H9 (cell line): ENCODE results near the gene CD93. TPM values are rescaled to one million over a fixed set of nuclear protein-coding genes. Genes with fewer than 3 reads are reported as not detected.

Source experiments
- DNase-seq: peaks from one replicate; pipeline ENCODE4 v3.0.0-alpha.2; 2017
- H2AFZ ChIP-seq: one replicate; pipeline ENCODE4 v1.6.1; 2013; ENCODE audit warnings: mild to moderate bottlenecking, low read length, control low read depth, moderate library complexity
- H2AK5ac ChIP-seq: 2 replicates; pipeline ENCODE4 v1.6.1; 2013; ENCODE audit warnings: low read length, control low read depth, mixed read lengths; ENCODE audit not compliant: insufficient read length
- H2BK120ac ChIP-seq: one replicate; pipeline ENCODE4 v1.6.1; 2013; ENCODE audit warnings: low read depth, mild to moderate bottlenecking, low read length, control low read depth, inconsistent platforms; ENCODE audit not compliant: poor library complexity, severe bottlenecking
- H2BK12ac ChIP-seq: 2 replicates; pipeline ENCODE4 v1.6.1; 2013; ENCODE audit warnings: low read length, control low read depth, mixed read lengths, low read depth; ENCODE audit not compliant: insufficient read length
- H2BK15ac ChIP-seq: 2 replicates; pipeline ENCODE4 v1.6.1; 2013; ENCODE audit warnings: low read depth, low read length, control low read depth
- H2BK20ac ChIP-seq: one replicate; pipeline ENCODE4 v1.6.1; 2013; ENCODE audit warnings: low read depth, mild to moderate bottlenecking, low read length, control low read depth, inconsistent platforms; ENCODE audit not compliant: poor library complexity, severe bottlenecking
- H2BK5ac ChIP-seq: 2 replicates; pipeline ENCODE4 v1.6.1; 2013; ENCODE audit warnings: low read length, control low read depth, mixed read lengths; ENCODE audit not compliant: insufficient read length
- H3K14ac ChIP-seq: 2 replicates; pipeline ENCODE4 v1.6.1; 2013; ENCODE audit warnings: low read length, control low read depth; ENCODE audit not compliant: insufficient read depth
- H3K18ac ChIP-seq: 2 replicates; pipeline ENCODE4 v1.6.1; 2013; ENCODE audit warnings: low read depth, mild to moderate bottlenecking, mixed read lengths, low read length, control low read depth; ENCODE audit not compliant: insufficient read length
- H3K23ac ChIP-seq: 2 replicates; pipeline ENCODE4 v1.6.1; 2013; ENCODE audit warnings: low read length, control low read depth, mixed read lengths, low read depth; ENCODE audit not compliant: insufficient read length
- H3K23me2 ChIP-seq: 2 replicates; pipeline ENCODE4 v1.6.1; 2013; ENCODE audit warnings: low read depth, mild to moderate bottlenecking, mixed read lengths, low read length, control low read depth; ENCODE audit not compliant: insufficient read length, poor library complexity, severe bottlenecking
- H3K27ac ChIP-seq: 2 replicates; pipeline ENCODE4 v1.5.1; 2013; ENCODE audit warnings: low read length, control low read depth, mixed read lengths, low read depth; ENCODE audit not compliant: insufficient read length
- H3K27me3 ChIP-seq: 2 replicates; pipeline ENCODE4 v1.6.1; 2013; ENCODE audit warnings: low read length, control low read depth, inconsistent platforms; ENCODE audit not compliant: insufficient read depth
- H3K4ac ChIP-seq: 2 replicates; pipeline ENCODE4 v1.6.1; 2013; ENCODE audit warnings: low read depth, mild to moderate bottlenecking, control low read depth, inconsistent platforms, low read length, moderate library complexity
- H3K4me1 ChIP-seq: 2 replicates; pipeline ENCODE4 v1.6.1; 2013; ENCODE audit warnings: low read length, control low read depth, inconsistent platforms; ENCODE audit not compliant: insufficient read depth
- H3K4me2 ChIP-seq: 2 replicates; pipeline ENCODE4 v1.6.1; 2013; ENCODE audit warnings: low read length, control low read depth, mixed read lengths; ENCODE audit not compliant: insufficient read length, insufficient read depth
- H3K56ac ChIP-seq: 2 replicates; pipeline ENCODE4 v1.6.1; 2013; ENCODE audit warnings: low read depth, mild to moderate bottlenecking, mixed read lengths, low read length, control low read depth; ENCODE audit not compliant: insufficient read length
- H3K79me1 ChIP-seq: 2 replicates; pipeline ENCODE4 v1.6.1; 2013; ENCODE audit warnings: low read depth, mild to moderate bottlenecking, moderate library complexity, low read length, control low read depth, inconsistent platforms; ENCODE audit not compliant: insufficient read depth, poor library complexity, severe bottlenecking
- H3K79me2 ChIP-seq: 2 replicates; pipeline ENCODE4 v1.6.1; 2013; ENCODE audit warnings: low read length, control low read depth, inconsistent platforms; ENCODE audit not compliant: insufficient read depth
- H3K9ac ChIP-seq: 2 replicates; pipeline ENCODE4 v1.6.1; 2013; ENCODE audit warnings: low read length, control low read depth, mixed read lengths; ENCODE audit not compliant: insufficient read length; ENCODE audit errors: extremely low read depth
- H3K9me3 ChIP-seq: one replicate; pipeline ENCODE4 v1.6.1; 2013; ENCODE audit warnings: low read depth, low read length, inconsistent platforms; ENCODE audit not compliant: control insufficient read depth
- H3T11ph ChIP-seq: one replicate; pipeline ENCODE4 v1.6.1; 2013; ENCODE audit warnings: mild to moderate bottlenecking, low read length, control low read depth, inconsistent platforms
- H4K20me1 ChIP-seq: one replicate; pipeline ENCODE4 v1.6.1; 2013; ENCODE audit not compliant: control insufficient read depth, insufficient read length, insufficient read depth
- H4K5ac ChIP-seq: 2 replicates; pipeline ENCODE4 v1.6.1; 2013; ENCODE audit warnings: low read depth, mild to moderate bottlenecking, mixed read lengths, low read length, control low read depth; ENCODE audit not compliant: insufficient read length
- H4K8ac ChIP-seq: replicated peaks from 2 replicates; pipeline ENCODE4 v1.6.1; 2013; ENCODE audit warnings: low read length, control low read depth, mixed read lengths, low read depth; ENCODE audit not compliant: insufficient read length
- H4K91ac ChIP-seq: 2 replicates; pipeline ENCODE4 v1.6.1; 2013; ENCODE audit warnings: low read depth, mild to moderate bottlenecking, moderate library complexity, mixed read lengths, low read length, control low read depth; ENCODE audit not compliant: insufficient read length
- H3K27ac Mint-ChIP-seq, 3 experiments: 2 replicates in 2 of 3; 3 replicates in 1 of 3; pipeline ENCODE4 v1.8.0; 2020 to 2021; ENCODE audit warnings: mixed read lengths in 3 of 3, mild to moderate bottlenecking in 1 of 3, moderate library complexity in 1 of 3
- H3K27me3 Mint-ChIP-seq: 2 replicates; pipeline ENCODE4 v1.8.0; 2021; ENCODE audit warnings: low read depth, mild to moderate bottlenecking, moderate library complexity, mixed read lengths
- H3K36me3 Mint-ChIP-seq, 3 experiments: 2 replicates in 2 of 3; 3 replicates in 1 of 3; pipeline ENCODE4 v1.8.0; 2020 to 2021; ENCODE audit warnings: low read depth in 3 of 3, mixed read lengths in 3 of 3; ENCODE audit not compliant: insufficient read depth in 1 of 3
- H3K4me1 Mint-ChIP-seq, 2 experiments: 2 replicates each; pipeline ENCODE4 v1.8.0; 2020; ENCODE audit warnings: mixed read lengths in 2 of 2
- H3K4me3 Mint-ChIP-seq, 2 experiments: 2 replicates in 1 of 2; 3 replicates in 1 of 2; pipeline ENCODE4 v1.8.0; 2020 to 2021; ENCODE audit warnings: mild to moderate bottlenecking in 2 of 2, mixed read lengths in 2 of 2, moderate library complexity in 1 of 2
- H3K9me3 Mint-ChIP-seq, 2 experiments: 2 replicates in 1 of 2; 3 replicates in 1 of 2; pipeline ENCODE4 v1.8.0; 2020; ENCODE audit warnings: mild to moderate bottlenecking in 2 of 2, mixed read lengths in 2 of 2, moderate library complexity in 1 of 2
- CTCF ChIP-seq: fragments of 200-600 bp; sonication (generic); conservative IDR thresholded peaks from 3 replicates; pipeline ENCODE4 v1.8.0; 2021; ENCODE audit warnings: antibody characterized with exemption, mild to moderate bottlenecking
- WGBS: extraction: QIAGEN DNeasy Blood & Tissue Kit; methylation state at CpG from one replicate; pipeline ENCODE4 v1.1.7; 2013; ENCODE audit warnings: missing lambda C conversion rate, low lambda C conversion rate, mixed read lengths; ENCODE audit not compliant: insufficient read length; ENCODE audit errors: extremely low coverage; 5-methylcytosine and 5-hydroxymethylcytosine counted together
- total RNA-seq: library from RNA; stranded (reverse); gene quantifications from 2 replicates; pipeline ENCODE4 v1.2.1, GENCODE V29; 2021

Gene CD93
- total RNA-seq, 1 experiment from 2014 or later: not detected

DNA sequence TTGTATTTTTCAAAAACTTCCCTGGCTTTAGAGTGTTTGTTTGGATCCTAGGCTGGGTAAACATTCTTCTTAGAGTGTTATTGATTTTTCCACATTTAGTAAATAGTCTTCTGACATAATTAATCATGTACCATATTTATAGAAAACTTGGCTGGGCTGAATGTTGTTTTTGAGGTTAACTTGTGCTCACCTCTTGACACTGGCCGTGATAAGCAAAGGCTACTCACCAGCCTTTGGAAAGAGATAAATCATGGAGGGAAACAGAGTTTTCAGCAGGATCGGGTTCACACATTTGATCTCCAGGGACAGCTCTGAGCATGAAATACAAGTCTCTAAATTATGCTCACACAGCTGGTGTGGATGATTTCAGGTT lies 6.2 kb upstream of the CD93 start:
- Histone ChIP-seq H4K5ac (no peak overlapping the region), H3K79me2 (no peaks in the 10 kb centered on the region), H2AK5ac (no peak overlapping the region), H3K23me2 (no peaks in the 10 kb centered on the region), H3K9ac (no peak overlapping the region), H4K20me1 (no peaks in the 10 kb centered on the region), H3K79me1 (no peaks in the 10 kb centered on the region), H3K23ac (no peak overlapping the region), H3K56ac (no peak overlapping the region), H2BK5ac (no peak overlapping the region), H3K4me2 (no peak overlapping the region), H4K91ac (no peak overlapping the region), H2BK12ac (no peak overlapping the region), H3K4ac (no peak overlapping the region), H3T11ph (no peak overlapping the region), H3K18ac (no peak overlapping the region), H3K27ac (no peak overlapping the region), H2BK120ac (no peak overlapping the region), H4K8ac (no peak overlapping the region), H3K4me1 (no peaks in the 10 kb centered on the region), H2BK20ac (no peak overlapping the region), H3K9me3 (no peaks in the 10 kb centered on the region), H2AFZ (no peak overlapping the region), H2BK15ac (no peak overlapping the region), H3K14ac (no peak overlapping the region), H3K27me3 (no peaks in the 10 kb centered on the region)
- no peak overlapping the region for H3K4me3 Mint-ChIP-seq
- H3K27ac Mint-ChIP-seq: no peak overlapping the region
- no peak for DNase-seq
- no peaks in the 10 kb centered on the region for H3K36me3 Mint-ChIP-seq
- peaks cover 14 to 19% of the 10 kb centered on the region in 2 experiments for H3K4me1 Mint-ChIP-seq
- H3K9me3 Mint-ChIP-seq: no peaks in the 10 kb centered on the region
- no CpG with 5 or more reads among the region's 2 CpGs for WGBS
- H3K27me3 Mint-ChIP-seq: peaks cover 4% of the 10 kb centered on the region; the same call in 1 of the 2 replicates
- TF ChIP-seq CTCF: no peak
